ENCODE results near the gene INSIG1. TPM values are rescaled to one million over a fixed set of nuclear protein-coding genes. Genes with fewer than 3 reads are reported as not detected.

The INSIG1 gene
- total and polyA plus RNA-seq, 2 donors from 2014 or later: 24.6 to 25.7 TPM

- Histone ChIP-seq H3K4me1 (ENCODE audit: control insufficient read depth in 2 of 3, insufficient read depth in 2 of 3, low read depth in 1 of 3, low read length in 3 of 3) (no peaks in the 10 kb centered on the region), H3K9me3 (ENCODE audit: control insufficient read depth in 2 of 3, insufficient read depth in 1 of 3, low read length in 3 of 3) (no peaks in the 10 kb centered on the region), H3K27me3 (ENCODE audit: control insufficient read depth, insufficient read depth, low read length) (no peaks in the 10 kb centered on the region), H3K9ac (ENCODE audit: low read length in 3 of 3) (no peak overlapping the region), H3K27ac (ENCODE audit: low read depth in 2 of 2, low read length in 2 of 2) (no peak overlapping the region), H3K4me3 (ENCODE audit: low read length in 3 of 3) (no peak overlapping the region), H3K36me3 (ENCODE audit: control insufficient read depth in 2 of 3, insufficient read depth in 3 of 3, low read length in 3 of 3) (no peaks in the 10 kb centered on the region)
- intact Hi-C loops (cut with DNase I): loop anchor here (10.0 kb wide), 1 partner anchor 427 kb away; no protein-coding TSS in a partner anchor
- no peak for TF ChIP-seq CTCF (IDR thresholded peaks at IDR 0.05; ENCODE audit: borderline replicate concordance, extremely low read depth, insufficient read depth)
- FAIRE-seq: no peak
- peak in 1 of 5 donors; percentile 58 for DNase-seq
Observed at GRCh38 chr7:155352076-155352752, 54.5 kb downstream of the INSIG1 start.

- H3K9ac ChIP-seq (ENCODE audit: low read length in 3 of 3): no peak overlapping the region
- no peak for DNase-seq
- H3K4me1 ChIP-seq (ENCODE audit: control insufficient read depth in 2 of 3, insufficient read depth in 2 of 3, low read depth in 1 of 3, low read length in 3 of 3): no peaks in the 10 kb centered on the region
- no peaks in the 10 kb centered on the region for H3K27me3 ChIP-seq (ENCODE audit: control insufficient read depth, insufficient read depth, low read length)
- FAIRE-seq: no peak
- no peak overlapping the region for H3K4me3 ChIP-seq (ENCODE audit: low read length in 3 of 3)
- no peak for TF ChIP-seq CTCF (IDR thresholded peaks at IDR 0.05; ENCODE audit: borderline replicate concordance, extremely low read depth, insufficient read depth)
- intact Hi-C loops (cut with DNase I): loop anchor here (10.0 kb wide), 1 partner anchor 428 kb away; no protein-coding TSS in a partner anchor
- no peaks in the 10 kb centered on the region for H3K9me3 ChIP-seq (ENCODE audit: control insufficient read depth in 2 of 3, insufficient read depth in 1 of 3, low read length in 3 of 3)
- H3K27ac ChIP-seq (ENCODE audit: low read depth in 2 of 2, low read length in 2 of 2): no peak overlapping the region
- no peaks in the 10 kb centered on the region for H3K36me3 ChIP-seq (ENCODE audit: control insufficient read depth in 2 of 3, insufficient read depth in 3 of 3, low read length in 3 of 3)
Observed at GRCh38 chr7:155352753-155353115, 55.1 kb downstream of the INSIG1 start.

GRCh38 chr7:155353256-155353897 lies 55.7 kb downstream of the INSIG1 start:
- H3K27me3 ChIP-seq (ENCODE audit: control insufficient read depth, insufficient read depth, low read length): no peaks in the 10 kb centered on the region
- H3K4me1 ChIP-seq (ENCODE audit: control insufficient read depth in 2 of 3, insufficient read depth in 2 of 3, low read depth in 1 of 3, low read length in 3 of 3): no peaks in the 10 kb centered on the region
- TF ChIP-seq CTCF (IDR thresholded peaks at IDR 0.05; ENCODE audit: borderline replicate concordance, extremely low read depth, insufficient read depth): no peak
- no peaks in the 10 kb centered on the region for H3K36me3 ChIP-seq (ENCODE audit: control insufficient read depth in 2 of 3, insufficient read depth in 3 of 3, low read length in 3 of 3)
- no peak overlapping the region for H3K9ac ChIP-seq (ENCODE audit: low read length in 3 of 3)
- DNase-seq (no peak), FAIRE-seq (no peak)
- intact Hi-C loops (cut with DNase I): loop anchor here (10.0 kb wide), 1 partner anchor 429 kb away; no protein-coding TSS in a partner anchor
- no peak overlapping the region for H3K27ac ChIP-seq (ENCODE audit: low read depth in 2 of 2, low read length in 2 of 2)
- no peaks in the 10 kb centered on the region for H3K9me3 ChIP-seq (ENCODE audit: control insufficient read depth in 2 of 3, insufficient read depth in 1 of 3, low read length in 3 of 3)
- H3K4me3 ChIP-seq (ENCODE audit: low read length in 3 of 3): no peak overlapping the region
